Body of pancreas (tissue), 4 donors: Measurements from ENCODE around the gene SRPK2.

ENCODE experiments used
- CTCF ChIP-seq, 7 experiments: fragments of 450-650 bp in 4 of 7; fragments of 200-600 bp in 3 of 7; sonication (generic) in 3 of 7; IDR thresholded peaks; one replicate each; pipeline ENCODE4 v1.5.1; 2016 to 2019; ENCODE audit warnings: antibody characterized with exemption in 7 of 7
- POLR2A ChIP-seq, 3 donors: fragments of 450-650 bp; IDR thresholded peaks; one replicate each; pipeline ENCODE4 v1.6.1; 2016; ENCODE audit warnings: antibody characterized with exemption in 3 of 3, mild to moderate bottlenecking in 2 of 3

- no peak for TF ChIP-seq CTCF (IDR thresholded peaks at IDR 0.05)
- TF ChIP-seq POLR2A (IDR thresholded peaks at IDR 0.05), result no peak
Measured at GRCh38 chr7:105367458-105367857, 21.3 kb downstream of the SRPK2 start.
